GM12891 (cell line): ENCODE data around the gene CALY.

ENCODE experiments used
- POLR2A ChIP-seq: IDR thresholded peaks from 2 replicates; pipeline ENCODE4 v1.6.1; 2011; ENCODE audit warnings: low read depth, low read length, control low read depth
- POLR2AphosphoS5 ChIP-seq: IDR thresholded peaks from 2 replicates; pipeline ENCODE4 v1.6.1; 2011; ENCODE audit warnings: low read depth, low read length, control low read depth
- POU2F2 ChIP-seq: IDR thresholded peaks from 2 replicates; pipeline ENCODE4 v1.6.1; 2011; ENCODE audit warnings: low read depth, mild to moderate bottlenecking, control low read depth, low read length, moderate library complexity
- SPI1 ChIP-seq: IDR thresholded peaks from 2 replicates; pipeline ENCODE4 v1.6.1; 2011; ENCODE audit warnings: low read depth, low read length, control low read depth
- TAF1 ChIP-seq: IDR thresholded peaks from 2 replicates; pipeline ENCODE4 v1.6.1; 2011; ENCODE audit warnings: low read depth, low read length, control low read depth

GRCh38 chr10:133298466-133298865 is 38.2 kb downstream of the CALY start:
- TF ChIP-seq POLR2A, result no peak
- no peak for TF ChIP-seq TAF1
- no peak for TF ChIP-seq POLR2AphosphoS5
- no peak for TF ChIP-seq SPI1
- no peak for TF ChIP-seq POU2F2
